GM19372 (cell line): ENCODE data around the gene PGLYRP2.

Experiments
- ATAC-seq: cut with Tn5 transposase; IDR thresholded peaks from one replicate; pipeline ENCODE4 v1.9.1; 2021; ENCODE audit warnings: mild to moderate bottlenecking, low read depth, moderate library complexity; ENCODE audit not compliant: unreplicated experiment

PGLYRP2 gene

DNA sequence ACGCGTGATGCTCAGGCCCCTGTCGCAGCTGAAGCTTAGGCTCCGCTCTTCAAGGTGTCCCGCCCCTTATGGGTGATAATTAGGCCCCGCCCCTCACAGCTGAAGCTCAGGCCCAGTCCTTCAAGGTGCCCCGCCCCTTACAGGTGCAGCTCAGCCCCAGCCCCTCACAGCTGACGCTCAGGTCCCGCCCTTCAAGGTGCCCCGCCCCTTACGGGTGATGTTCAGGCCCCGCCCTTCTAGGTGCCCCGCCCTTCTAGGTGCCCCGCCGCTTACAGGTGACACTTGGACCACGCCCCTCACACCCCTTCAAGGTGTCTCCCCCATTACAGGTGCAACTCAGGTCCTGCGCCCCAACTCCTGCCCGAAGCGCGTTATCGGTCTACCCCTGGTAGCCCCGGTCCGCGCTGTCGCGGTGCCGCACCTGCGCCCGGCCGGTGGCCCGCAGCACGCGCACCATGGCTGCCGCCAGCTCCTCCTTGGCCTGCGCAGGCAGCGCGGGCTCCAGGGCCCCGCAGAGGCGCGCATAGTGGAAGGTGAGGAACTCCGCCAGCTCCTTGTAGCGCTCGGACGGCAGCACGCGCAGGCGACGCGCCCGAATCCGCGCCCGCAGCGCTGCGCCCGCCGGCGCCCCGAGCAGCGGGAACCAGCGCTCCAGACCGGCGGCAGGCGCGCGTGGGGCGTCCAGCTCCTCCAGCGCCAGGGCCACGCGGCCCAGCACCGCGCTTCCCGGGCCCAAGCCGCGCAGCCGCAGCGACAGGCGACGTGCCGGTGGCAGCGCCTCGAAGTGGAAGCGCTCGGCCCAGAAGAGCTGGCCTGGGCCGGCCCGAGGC, 22.2 kb downstream of the PGLYRP2 start:
- no peak for ATAC-seq

- ATAC-seq: no peak
Measured at GRCh38 chr19:15456441-15456840, 22.9 kb downstream of the PGLYRP2 start.

DNA sequence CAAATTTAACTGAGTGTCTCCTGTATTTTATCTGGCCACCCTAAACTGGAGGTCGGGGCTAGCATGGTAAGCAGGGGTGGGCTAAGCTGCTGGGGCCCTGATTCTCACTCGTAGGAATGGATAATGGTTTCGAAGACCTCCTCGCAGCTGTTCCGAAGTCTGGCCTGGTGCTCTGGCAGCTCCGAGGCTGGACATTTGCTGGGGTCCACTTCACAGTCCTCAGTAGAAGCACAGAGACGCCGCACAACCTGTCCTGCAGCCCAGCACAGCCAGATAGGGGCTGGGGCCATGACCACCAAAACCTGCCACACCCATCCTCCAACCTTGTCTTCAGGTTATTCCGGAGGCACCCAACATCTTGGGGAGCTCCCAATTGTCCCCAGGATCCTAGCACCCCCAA, 23.3 kb downstream of the PGLYRP2 start:
- ATAC-seq: no peak

DNA sequence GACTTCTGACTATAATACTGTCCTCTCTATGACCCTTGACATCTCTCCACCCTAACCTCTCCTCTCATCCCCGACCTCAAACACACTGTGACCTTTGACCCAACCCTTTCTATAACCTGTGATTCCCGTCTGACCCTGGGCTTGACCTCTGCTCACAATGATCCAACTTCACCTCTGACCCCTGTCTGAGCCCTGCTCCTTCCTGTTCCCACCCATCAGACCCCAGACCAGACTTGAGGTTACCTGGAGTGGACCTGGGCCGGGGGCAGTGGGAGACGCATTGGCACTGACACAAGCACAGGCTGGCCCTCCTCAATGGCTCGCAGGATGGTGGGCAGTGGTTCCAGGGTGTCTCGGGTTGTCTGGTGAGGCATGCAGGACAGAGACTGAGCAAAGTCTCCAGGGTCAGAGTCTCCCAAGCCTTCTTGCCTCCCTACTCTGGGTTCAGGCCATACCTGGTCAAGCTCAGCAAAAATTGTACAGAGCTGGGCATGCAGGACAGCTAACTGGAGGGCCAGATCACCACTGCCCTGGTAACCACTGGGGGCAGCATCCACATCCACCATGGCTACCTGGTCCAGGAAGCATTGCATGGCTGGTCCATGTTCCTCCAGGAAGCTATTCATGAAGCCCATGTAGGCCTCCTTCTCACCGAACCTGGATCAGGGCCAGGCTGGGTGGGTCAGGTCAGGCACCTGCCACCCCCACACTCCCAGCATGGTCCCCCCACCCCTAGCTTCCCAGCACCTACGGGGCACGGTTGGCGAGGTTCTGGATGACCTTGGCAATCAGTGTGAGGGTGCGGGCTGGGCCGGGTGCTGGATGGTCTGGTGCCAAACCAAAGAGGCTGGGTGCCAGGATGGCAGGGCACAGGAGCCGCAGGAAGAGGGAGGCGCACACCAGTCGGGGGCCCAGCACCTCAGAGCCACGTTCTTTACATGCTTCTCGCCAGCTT, 25.1 kb downstream of the PGLYRP2 start:
- no peak for ATAC-seq

DNA sequence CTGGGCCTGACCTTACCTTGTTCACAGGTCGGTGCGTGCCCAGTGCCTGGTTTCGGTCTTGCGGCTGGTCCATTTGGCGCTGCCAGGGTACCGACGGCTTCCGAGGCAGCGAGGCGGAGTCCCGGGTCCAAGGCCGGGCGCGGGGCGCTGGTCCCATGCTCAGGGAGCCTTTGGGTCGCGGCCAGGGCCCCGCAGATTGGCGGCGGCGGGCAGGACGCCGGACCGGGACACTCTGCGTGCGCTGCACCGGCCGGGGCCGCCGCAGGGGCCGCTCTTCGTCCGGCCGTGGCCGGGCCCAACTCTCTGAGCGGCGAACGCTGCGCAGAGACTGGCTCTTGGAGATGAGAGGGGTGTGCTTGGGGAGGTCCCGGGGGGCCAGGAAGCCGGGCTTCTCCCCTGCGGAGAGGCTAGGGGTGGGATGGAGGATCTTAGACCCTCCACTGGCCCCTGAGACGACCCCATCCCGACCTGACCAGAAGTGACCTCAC, 26.2 kb downstream of the PGLYRP2 start:
- no peak for ATAC-seq

DNA sequence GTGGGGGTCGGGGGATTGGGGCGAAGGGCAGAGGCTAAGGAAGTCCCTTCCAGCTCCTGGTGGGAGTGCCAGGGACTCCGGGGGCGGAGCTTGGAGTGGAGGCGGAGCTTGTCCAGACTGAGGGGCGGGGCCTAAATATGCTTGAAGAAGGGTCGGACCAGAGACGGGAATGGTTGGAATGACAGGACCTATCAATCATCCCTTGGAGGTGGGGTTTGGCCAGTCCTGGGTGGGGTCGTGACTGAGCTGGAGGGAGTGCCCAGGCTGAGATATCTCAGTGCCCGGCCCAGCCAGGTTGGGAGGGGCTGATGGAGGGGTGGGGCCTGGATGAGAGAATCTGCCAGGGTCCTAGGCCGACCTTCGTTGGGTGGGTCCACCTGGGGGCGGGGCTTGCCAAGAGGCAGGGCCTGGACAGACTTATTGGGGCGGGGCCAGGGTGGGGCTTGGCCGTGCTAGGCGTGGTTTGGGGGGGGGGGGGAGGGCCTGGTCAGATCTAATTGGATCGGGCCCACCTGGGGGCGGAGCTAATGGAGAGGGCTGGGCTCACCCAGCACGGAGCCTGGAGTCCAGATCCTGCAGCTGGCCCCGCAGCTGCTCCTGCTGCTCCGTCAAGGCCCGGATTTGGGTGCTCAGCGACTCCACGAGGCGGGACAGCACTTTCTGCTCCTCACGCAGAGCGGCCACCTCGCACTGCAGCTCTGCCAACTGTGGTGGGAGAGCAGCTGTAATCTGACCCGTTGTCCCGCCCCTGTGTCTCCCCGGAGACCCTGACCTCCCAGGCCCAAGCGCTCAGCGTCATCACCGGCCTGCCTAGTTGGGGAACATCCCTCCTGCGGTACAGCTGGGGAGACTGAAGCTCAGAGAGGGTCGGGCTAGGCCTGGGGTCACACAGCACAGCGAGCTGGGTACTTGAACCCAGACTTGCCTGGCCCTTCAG, 26.9 kb downstream of the PGLYRP2 start:
- ATAC-seq: no peak

GRCh38 chr19:15450528-15450890, 28.8 kb downstream of the PGLYRP2 start:
- no peak for ATAC-seq

DNA sequence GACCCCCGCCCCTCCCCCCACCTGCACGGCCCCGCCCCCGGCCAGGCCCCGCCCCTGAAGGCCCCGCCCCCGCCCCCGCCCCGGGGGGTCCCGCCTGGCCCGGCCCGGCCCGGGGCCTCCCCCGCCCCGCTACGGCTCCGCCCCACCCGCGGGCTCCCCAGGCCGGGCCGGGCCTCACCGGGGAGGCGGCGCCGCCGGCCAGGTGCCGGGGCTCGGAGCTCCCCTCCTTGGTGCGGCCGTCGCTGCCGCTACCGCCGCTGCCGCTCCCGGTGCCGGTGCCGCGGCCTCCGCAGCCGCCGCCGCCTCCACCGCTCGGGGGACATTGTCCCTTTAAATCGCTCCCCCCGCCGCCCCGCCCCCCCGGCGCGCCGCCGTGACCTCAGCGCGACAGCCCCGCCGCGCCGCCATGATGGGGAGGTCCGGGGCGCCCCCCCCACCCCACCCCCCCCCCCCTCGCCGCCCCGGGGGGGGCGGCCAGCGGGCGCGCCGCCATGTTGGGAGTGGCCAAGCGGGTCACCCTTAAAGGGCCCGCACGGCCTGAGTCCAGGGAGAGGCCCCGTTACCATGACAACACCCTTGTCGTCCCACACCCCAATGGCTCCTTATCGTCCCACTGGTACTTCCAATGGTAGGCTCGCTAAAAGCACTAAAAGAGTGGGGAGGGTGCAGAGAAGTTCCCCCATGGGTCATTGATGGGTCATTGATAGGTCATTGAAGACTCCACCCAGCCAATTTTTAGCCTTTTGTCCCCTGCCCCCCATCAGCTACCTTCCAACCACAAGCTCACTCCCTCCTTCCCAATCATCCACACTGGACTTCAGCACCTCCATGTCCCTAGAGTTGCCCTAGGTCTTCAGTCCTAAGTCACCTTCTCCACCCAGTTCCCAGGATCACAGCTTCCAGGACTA, 29.4 kb downstream of the PGLYRP2 start, which contains the start of gene WIZ:
WIZ (minus strand) TSS at position 337 of the 908 bp plus-strand sequence. CDS start 1,649 bp downstream, outside the sequence.
- peak; percentile 47 for ATAC-seq

- peak; percentile 17 for ATAC-seq
Measured at GRCh38 chr19:15448778-15449619, 30.3 kb downstream of the PGLYRP2 start.

- ATAC-seq: no peak
Measured at GRCh38 chr19:15448044-15448777, 31.1 kb downstream of the PGLYRP2 start.

DNA sequence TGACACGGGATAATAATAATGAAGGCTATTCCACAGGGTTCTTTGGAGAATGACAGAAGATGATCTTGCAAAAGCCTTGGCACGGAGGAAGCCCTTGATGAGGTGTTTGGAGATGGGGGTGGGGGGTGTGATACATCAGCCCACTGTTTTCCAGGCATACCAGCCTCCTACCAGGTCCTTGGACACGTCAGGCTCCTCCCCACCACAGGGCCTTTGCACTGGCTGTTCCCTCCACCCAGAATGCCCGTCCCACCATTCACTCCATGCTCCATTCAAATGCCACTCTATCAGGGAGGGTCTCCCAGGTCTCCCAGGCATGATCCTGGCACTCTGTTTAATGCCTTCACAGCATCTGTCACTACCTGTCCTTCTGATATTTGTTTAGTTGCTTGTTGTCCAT, 32.2 kb downstream of the PGLYRP2 start:
- no peak for ATAC-seq

GRCh38 chr19:15445807-15446376, 33.4 kb downstream of the PGLYRP2 start:
- ATAC-seq: no peak

DNA sequence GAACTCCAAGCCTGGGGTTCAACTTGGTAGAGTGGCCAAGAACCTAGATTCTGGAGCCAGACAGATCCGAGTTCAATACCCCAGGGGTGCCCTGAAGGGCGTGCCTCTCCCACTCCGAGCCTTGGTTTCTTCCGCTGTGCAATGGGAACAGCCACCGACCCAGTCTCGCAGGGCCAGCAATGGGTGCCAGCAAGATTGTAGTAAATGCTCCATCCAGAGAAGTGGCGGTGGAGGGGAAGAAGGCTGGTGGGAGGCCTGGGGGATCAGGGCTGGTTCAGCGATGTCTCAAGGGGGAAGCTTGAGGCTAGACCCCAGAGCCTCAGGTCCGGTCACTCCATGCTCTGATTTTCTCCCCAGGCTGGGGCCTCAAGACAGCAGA, 34.1 kb downstream of the PGLYRP2 start:
- no peak for ATAC-seq

DNA sequence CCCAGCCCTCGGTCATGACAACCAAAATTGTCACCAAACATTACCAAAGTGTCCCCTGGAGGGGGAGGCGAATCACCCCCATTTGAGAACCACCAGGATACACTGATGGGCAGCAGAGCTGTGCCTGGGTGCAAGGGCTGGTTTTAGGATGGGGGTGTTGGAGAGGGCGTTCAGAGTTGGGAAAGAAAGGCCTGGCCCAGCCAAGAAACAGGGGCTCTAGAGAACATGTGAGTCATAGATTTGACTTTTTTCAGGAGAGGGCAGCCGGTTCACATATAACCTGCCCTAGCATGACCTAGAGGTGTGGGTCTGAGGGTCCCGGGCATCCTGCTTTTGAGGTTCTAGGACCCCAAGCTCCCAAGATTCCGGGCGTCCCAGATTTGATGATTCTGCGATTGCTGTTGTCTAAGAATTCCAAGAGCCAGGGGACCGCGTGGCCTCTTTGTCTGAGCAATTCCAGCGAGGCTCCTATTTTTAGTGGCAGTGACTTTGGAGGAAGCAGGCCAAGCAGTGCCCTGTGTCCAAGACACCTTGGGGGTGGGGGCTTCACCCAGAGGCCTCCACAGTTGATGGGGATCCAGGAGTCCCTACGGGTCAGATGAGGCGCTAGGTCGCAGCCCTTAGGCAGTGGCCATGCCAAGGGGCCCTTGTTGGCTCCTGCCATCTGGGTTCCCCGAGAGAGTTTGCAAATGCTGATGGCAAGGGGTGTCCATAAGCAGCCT, 34.6 kb downstream of the PGLYRP2 start:
- ATAC-seq: no peak

DNA sequence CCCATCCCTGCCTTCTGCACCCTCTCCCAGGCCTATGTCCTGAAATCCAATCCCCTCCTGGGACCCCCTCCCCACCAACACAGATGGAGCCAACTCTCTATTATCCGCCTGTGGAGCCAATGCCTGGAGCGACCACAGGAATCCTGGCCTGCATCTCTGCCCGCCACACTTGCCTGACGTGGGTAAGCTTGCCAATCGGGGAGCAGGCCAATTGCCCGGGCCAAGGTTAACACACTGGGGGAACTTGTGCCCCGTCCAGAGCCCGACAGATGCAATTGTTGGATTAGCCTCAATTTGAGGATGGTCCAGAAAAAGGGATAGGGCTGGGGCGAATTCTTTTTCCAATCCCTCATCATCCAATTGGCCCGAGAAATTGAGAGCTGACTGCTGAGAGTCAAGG, 35.5 kb downstream of the PGLYRP2 start:
- ATAC-seq: no peak

GRCh38 chr19:15443325-15443724, 36.0 kb downstream of the PGLYRP2 start:
- no peak for ATAC-seq
